Left lung (tissue), 10 donors: Measurements from ENCODE around the gene MAGI1. TPM values are rescaled to one million over a fixed set of nuclear protein-coding genes. Genes with fewer than 3 reads are reported as not detected.
A peak's percentile ranks its signal among the peaks of the same experiment; 100 is the strongest.

Experiments
- ATAC-seq: fragments of 200-7000 bp; cut with Tn5 transposase; one replicate; pipeline ENCODE4 v1.9.1; 2020; ENCODE audit warnings: moderate library complexity
- DNase-seq, 4 donors: peaks; one replicate each; pipeline ENCODE4 v3.0.0-alpha.2; 2013 to 2020
- H3K27ac ChIP-seq, 2 donors: fragments of 200-600 bp; sonication (generic) in 1 of 2; one replicate each; pipeline versions ENCODE4 v1.5.0 to v1.8.0; 2020 to 2021
- H3K27me3 ChIP-seq, 2 donors: fragments of 200-600 bp; sonication (generic) in 1 of 2; one replicate each; pipeline versions ENCODE4 v1.5.0 to v1.8.0; 2020 to 2021
- H3K36me3 ChIP-seq, 2 donors: fragments of 200-600 bp; sonication (generic) in 1 of 2; one replicate each; pipeline versions ENCODE4 v1.5.0 to v1.8.0; 2020 to 2021
- H3K4me1 ChIP-seq, 2 donors: fragments of 200-600 bp; one replicate each; pipeline ENCODE4 v1.8.0; 2021
- H3K4me3 ChIP-seq, 2 donors: fragments of 200-600 bp; sonication (generic) in 1 of 2; one replicate each; pipeline versions ENCODE4 v1.5.0 to v1.8.0; 2020 to 2021; ENCODE audit warnings: mild to moderate bottlenecking in 1 of 2
- H3K9me3 ChIP-seq, 2 donors: fragments of 200-600 bp; sonication (generic) in 1 of 2; one replicate each; pipeline versions ENCODE4 v1.5.0 to v1.8.0; 2020 to 2021
- CTCF ChIP-seq, 2 donors: fragments of 200-600 bp; sonication (generic) in 1 of 2; IDR thresholded peaks; one replicate each; pipeline versions ENCODE4 v1.5.0 to v1.8.0; 2021; ENCODE audit warnings: antibody characterized with exemption in 2 of 2
- intact Hi-C, 2 donors: fragments of 100-400 bp; cut with DNase I; formaldehyde crosslinking; loops; one replicate each; pipeline versions ENCODE4 v1.11.2 to v1.14.2; 2022
- polyA plus RNA-seq, 6 donors: library from polyadenylated mRNA; unstranded; fragments of 120-200 nt; gene quantifications; one replicate each; pipeline ENCODE4 v1.2.1, GENCODE V29; 2013; ENCODE audit not compliant: insufficient read length in 6 of 6
- total RNA-seq, 2 donors: library from RNA; stranded (reverse); fragmentation: NEBNext Ultra II Directional; extraction: Animal tissue kit (Norgen Biotek cat#: 25700); gene quantifications; one replicate each; pipeline ENCODE4 v1.2.1, GENCODE V29; 2021
- donor health status: DM: no; HTN: yes; CAD: no.
- donor health status: DM: no; HTN: no; CAD: no.

MAGI1 gene
- total and polyA plus RNA-seq, 8 donors, result 25.4 to 32.0 (median 28.7) TPM

GRCh38 chr3:65946438-65946837 is 92.3 kb downstream of the MAGI1 start:
- Histone ChIP-seq H3K4me1 (peaks cover 8 to 11% of the 10 kb centered on the region in 2 donors), H3K9me3 (no peaks in the 10 kb centered on the region), H3K36me3 (no peaks in the 10 kb centered on the region), H3K27me3 (no peaks in the 10 kb centered on the region), H3K4me3 (no peak overlapping the region), H3K27ac (peak overlapping the region; percentile 51 to 63)
- DNase-seq (no peak), ATAC-seq (peak; percentile 52)
- intact Hi-C loops, result no loop called here
- TF ChIP-seq CTCF (IDR thresholded peaks at IDR 0.05), result no peak

- ATAC-seq, result peak; percentile 12
- H3K27ac ChIP-seq, result peak overlapping the region; percentile 51 to 63
Observed at GRCh38 chr3:65945953-65946352, 92.8 kb downstream of the MAGI1 start.

GRCh38 chr3:65945480-65945879 is 93.2 kb downstream of the MAGI1 start:
- no peak for TF ChIP-seq CTCF (IDR thresholded peaks at IDR 0.05)

More at GRCh38 chr3:65945953-65946352, 92.8 kb downstream of the MAGI1 start:
- no peak for TF ChIP-seq CTCF (IDR thresholded peaks at IDR 0.05)
- no peaks in the 10 kb centered on the region for H3K27me3 ChIP-seq
- DNase-seq, result no peak
- H3K4me1 ChIP-seq, result peaks cover 8 to 11% of the 10 kb centered on the region in 2 donors
- H3K4me3 ChIP-seq, result no peak overlapping the region
- intact Hi-C loops, result no loop called here
- H3K9me3 ChIP-seq, result no peaks in the 10 kb centered on the region
- no peaks in the 10 kb centered on the region for H3K36me3 ChIP-seq

GRCh38 chr3:65944252-65944651 is 94.5 kb downstream of the MAGI1 start:
- Histone ChIP-seq H3K27me3 (no peaks in the 10 kb centered on the region), H3K27ac (no peak overlapping the region), H3K4me1 (peaks cover 8 to 11% of the 10 kb centered on the region in 2 donors), H3K9me3 (no peaks in the 10 kb centered on the region), H3K4me3 (no peak overlapping the region), H3K36me3 (no peaks in the 10 kb centered on the region)
- DNase-seq (no peak), ATAC-seq (no peak)
- no peak for TF ChIP-seq CTCF (IDR thresholded peaks at IDR 0.05)
- intact Hi-C loops, result no loop called here

More at GRCh38 chr3:65945480-65945879, 93.2 kb downstream of the MAGI1 start:
- Histone ChIP-seq H3K9me3 (no peaks in the 10 kb centered on the region), H3K27me3 (no peaks in the 10 kb centered on the region), H3K4me3 (no peak overlapping the region), H3K27ac (peak overlapping the region; percentile 51 to 63), H3K4me1 (peaks cover 8 to 11% of the 10 kb centered on the region in 2 donors), H3K36me3 (no peaks in the 10 kb centered on the region)
- intact Hi-C loops, result no loop called here
- no peak for ATAC-seq
- DNase-seq, result no peak

- Histone ChIP-seq H3K4me1 (peaks cover 0 to 3% of the 10 kb centered on the region in 2 donors), H3K27me3 (no peaks in the 10 kb centered on the region), H3K36me3 (no peaks in the 10 kb centered on the region), H3K4me3 (no peak overlapping the region), H3K9me3 (no peaks in the 10 kb centered on the region), H3K27ac (peak overlapping the region in 1 of 2 donors; percentile 15)
- intact Hi-C loops, result no loop called here
- ATAC-seq, result peak; percentile 89
- no peak for DNase-seq
- TF ChIP-seq CTCF (IDR thresholded peaks at IDR 0.05), result no peak
Observed at GRCh38 chr3:65939801-65940246, 98.9 kb downstream of the MAGI1 start.
